ENCODE data around the gene AP3M1. TPM values are rescaled to one million over a fixed set of nuclear protein-coding genes. Genes with fewer than 3 reads are reported as not detected.

Gene AP3M1
- total RNA-seq, 1 experiment from 2014 or later: 37.4 TPM

DNA sequence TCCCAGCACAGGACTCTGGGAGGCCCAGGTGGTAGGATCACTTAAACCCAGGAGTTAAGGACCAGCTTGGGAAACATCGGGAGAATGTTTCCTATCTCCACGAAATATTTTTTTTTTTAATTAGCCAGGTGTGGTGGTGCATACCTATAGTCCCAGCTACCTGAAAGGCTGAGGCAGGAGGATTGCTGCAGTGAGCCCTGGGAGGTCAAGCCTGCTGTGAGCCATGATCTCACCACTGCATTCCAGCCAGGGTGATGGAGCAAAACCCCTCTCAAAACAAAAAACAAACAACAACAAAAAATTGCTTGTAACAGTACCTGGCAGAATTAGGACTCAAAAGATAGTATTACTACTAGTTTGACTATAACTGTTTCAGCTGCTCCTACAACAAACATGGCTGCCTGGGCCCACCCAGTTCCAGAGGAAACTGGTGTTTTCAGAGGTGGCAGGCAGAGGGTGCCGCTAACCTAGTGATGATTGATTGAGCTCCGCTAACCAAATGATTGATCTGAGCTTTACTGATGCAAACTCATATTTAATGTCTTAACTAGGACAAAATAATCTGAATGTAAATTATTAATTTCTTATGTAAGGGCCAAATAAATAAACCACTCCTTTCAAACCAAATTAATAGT, 57.0 kb downstream of the AP3M1 start:
- H3K4me3 Mint-ChIP-seq: no peak overlapping the region
- H2AK5ac ChIP-seq (ENCODE audit: insufficient read length, low read length): no peak overlapping the region
- H2BK5ac ChIP-seq (ENCODE audit: insufficient read length, low read length): no peak overlapping the region
- no peaks in the 10 kb centered on the region for H3K23me2 ChIP-seq (ENCODE audit: insufficient read length, low read depth, low read length, poor library complexity, severe bottlenecking)
- no peak overlapping the region for H2BK15ac ChIP-seq (ENCODE audit: low read depth, low read length)
- no peak overlapping the region for H3K18ac ChIP-seq (ENCODE audit: insufficient read length, low read depth, low read length)
- no peaks in the 10 kb centered on the region for H3K27me3 ChIP-seq (ENCODE audit: insufficient read depth, low read length)
- no peak overlapping the region for H3K56ac ChIP-seq (ENCODE audit: insufficient read length, low read depth, low read length)
- H3T11ph ChIP-seq (ENCODE audit: low read length): no peak overlapping the region
- no peaks in the 10 kb centered on the region for H3K4me1 ChIP-seq (ENCODE audit: insufficient read depth, low read length)
- H3K79me1 ChIP-seq (ENCODE audit: insufficient read depth, low read depth, low read length, poor library complexity, severe bottlenecking): no peaks in the 10 kb centered on the region
- H3K4me2 ChIP-seq (ENCODE audit: insufficient read depth, insufficient read length, low read length): no peak overlapping the region
- H4K20me1 ChIP-seq (ENCODE audit: control insufficient read depth, insufficient read depth, insufficient read length): no peaks in the 10 kb centered on the region
- H3K79me2 ChIP-seq (ENCODE audit: insufficient read depth, low read length): no peaks in the 10 kb centered on the region
- H3K4ac ChIP-seq (ENCODE audit: low read depth, low read length): no peak overlapping the region
- peaks cover 67 to 92% (median 88%) of the 10 kb centered on the region in 3 experiments; a peak in 6 of 7 replicates for H3K36me3 Mint-ChIP-seq (ENCODE audit: insufficient read depth in 1 of 3, low read depth in 3 of 3)
- no peak overlapping the region for H4K8ac ChIP-seq (replicated peaks; ENCODE audit: insufficient read length, low read depth, low read length)
- H3K27ac Mint-ChIP-seq: no peak overlapping the region; a peak in 1 of 7 replicates
- H2BK20ac ChIP-seq (ENCODE audit: low read depth, low read length, poor library complexity, severe bottlenecking): no peak overlapping the region
- no peaks in the 10 kb centered on the region for H3K27me3 Mint-ChIP-seq (ENCODE audit: low read depth)
- no peak for DNase-seq
- no peaks in the 10 kb centered on the region for H3K9me3 ChIP-seq (ENCODE audit: control insufficient read depth, low read depth, low read length)
- no peak overlapping the region for H3K23ac ChIP-seq (ENCODE audit: insufficient read length, low read depth, low read length)
- H3K14ac ChIP-seq (ENCODE audit: insufficient read depth, low read length): no peak overlapping the region
- no peak overlapping the region for H3K27ac ChIP-seq (ENCODE audit: insufficient read length, low read depth, low read length)
- H2BK12ac ChIP-seq (ENCODE audit: insufficient read length, low read depth, low read length): no peak overlapping the region
- H4K91ac ChIP-seq (ENCODE audit: insufficient read length, low read depth, low read length): no peak overlapping the region
- WGBS (ENCODE audit: extremely low coverage, insufficient read length, low lambda C conversion rate): no CpG with 5 or more reads among the region's 4 CpGs
- no peak overlapping the region for H2AFZ ChIP-seq (ENCODE audit: low read length)
- no peaks in the 10 kb centered on the region for H3K9me3 Mint-ChIP-seq
- no peak overlapping the region for H3K9ac ChIP-seq (ENCODE audit: extremely low read depth, insufficient read length, low read length)
- H4K5ac ChIP-seq (ENCODE audit: insufficient read length, low read depth, low read length): no peak overlapping the region
- H3K4me1 Mint-ChIP-seq: no peaks in the 10 kb centered on the region
- no peak overlapping the region for H2BK120ac ChIP-seq (ENCODE audit: low read depth, low read length, poor library complexity, severe bottlenecking)
- TF ChIP-seq, protein P1, sequence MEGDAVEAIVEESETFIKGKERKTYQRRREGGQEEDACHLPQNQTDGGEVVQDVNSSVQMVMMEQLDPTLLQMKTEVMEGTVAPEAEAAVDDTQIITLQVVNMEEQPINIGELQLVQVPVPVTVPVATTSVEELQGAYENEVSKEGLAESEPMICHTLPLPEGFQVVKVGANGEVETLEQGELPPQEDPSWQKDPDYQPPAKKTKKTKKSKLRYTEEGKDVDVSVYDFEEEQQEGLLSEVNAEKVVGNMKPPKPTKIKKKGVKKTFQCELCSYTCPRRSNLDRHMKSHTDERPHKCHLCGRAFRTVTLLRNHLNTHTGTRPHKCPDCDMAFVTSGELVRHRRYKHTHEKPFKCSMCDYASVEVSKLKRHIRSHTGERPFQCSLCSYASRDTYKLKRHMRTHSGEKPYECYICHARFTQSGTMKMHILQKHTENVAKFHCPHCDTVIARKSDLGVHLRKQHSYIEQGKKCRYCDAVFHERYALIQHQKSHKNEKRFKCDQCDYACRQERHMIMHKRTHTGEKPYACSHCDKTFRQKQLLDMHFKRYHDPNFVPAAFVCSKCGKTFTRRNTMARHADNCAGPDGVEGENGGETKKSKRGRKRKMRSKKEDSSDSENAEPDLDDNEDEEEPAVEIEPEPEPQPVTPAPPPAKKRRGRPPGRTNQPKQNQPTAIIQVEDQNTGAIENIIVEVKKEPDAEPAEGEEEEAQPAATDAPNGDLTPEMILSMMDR (conservative IDR thresholded peaks at IDR 0.05): no peak

All from H9 (cell line).